Measurements from ENCODE around the gene CNEP1R1.
"Not testable (repeated sequence)": the region's sequence is repeated elsewhere in the genome, so short reads cannot be mapped to it uniquely, and the experiment has no call there.

DNA sequence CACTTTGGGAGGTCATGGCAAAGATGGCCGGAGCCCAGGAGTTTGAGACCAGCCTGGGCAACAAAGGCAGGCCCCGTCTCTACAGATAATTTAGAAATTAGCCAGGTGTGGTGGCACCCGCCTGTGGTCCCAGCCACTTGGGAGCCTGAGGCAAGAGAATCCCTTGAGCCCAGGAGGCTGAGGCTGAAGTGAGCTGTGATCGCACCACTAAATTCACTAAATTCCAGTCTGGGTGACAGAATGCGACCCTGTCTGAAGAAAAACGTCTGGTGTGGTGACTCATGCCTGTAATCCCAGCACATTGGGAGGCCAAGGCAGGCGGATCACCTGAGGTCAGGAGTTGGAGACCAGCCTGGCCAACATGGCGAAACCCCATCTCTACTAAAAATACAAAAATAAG lies 10.8 kb upstream of the CNEP1R1 start:
- TF ChIP-seq, protein P1, sequence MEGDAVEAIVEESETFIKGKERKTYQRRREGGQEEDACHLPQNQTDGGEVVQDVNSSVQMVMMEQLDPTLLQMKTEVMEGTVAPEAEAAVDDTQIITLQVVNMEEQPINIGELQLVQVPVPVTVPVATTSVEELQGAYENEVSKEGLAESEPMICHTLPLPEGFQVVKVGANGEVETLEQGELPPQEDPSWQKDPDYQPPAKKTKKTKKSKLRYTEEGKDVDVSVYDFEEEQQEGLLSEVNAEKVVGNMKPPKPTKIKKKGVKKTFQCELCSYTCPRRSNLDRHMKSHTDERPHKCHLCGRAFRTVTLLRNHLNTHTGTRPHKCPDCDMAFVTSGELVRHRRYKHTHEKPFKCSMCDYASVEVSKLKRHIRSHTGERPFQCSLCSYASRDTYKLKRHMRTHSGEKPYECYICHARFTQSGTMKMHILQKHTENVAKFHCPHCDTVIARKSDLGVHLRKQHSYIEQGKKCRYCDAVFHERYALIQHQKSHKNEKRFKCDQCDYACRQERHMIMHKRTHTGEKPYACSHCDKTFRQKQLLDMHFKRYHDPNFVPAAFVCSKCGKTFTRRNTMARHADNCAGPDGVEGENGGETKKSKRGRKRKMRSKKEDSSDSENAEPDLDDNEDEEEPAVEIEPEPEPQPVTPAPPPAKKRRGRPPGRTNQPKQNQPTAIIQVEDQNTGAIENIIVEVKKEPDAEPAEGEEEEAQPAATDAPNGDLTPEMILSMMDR (IDR thresholded peaks at IDR 0.05; ENCODE audit: poor library complexity, severe bottlenecking) = not testable (repeated sequence)
- TF ChIP-seq POLR2AphosphoS5 (IDR thresholded peaks at IDR 0.05) = not testable (repeated sequence)

Measured in neural cell (in vitro differentiated cells).